ENCODE results near the gene TRMT44. TPM values are rescaled to one million over a fixed set of nuclear protein-coding genes. Genes with fewer than 3 reads are reported as not detected.

Gene TRMT44
- total and polyA plus RNA-seq, 2 of the 13 experiments (the other 11 are each of a cell fraction or from before 2014, with no cell fraction given) = 5.8 to 8.6 TPM

GRCh38 chr4:8440492-8441311 lies at the start of gene TRMT44, which contains the start of gene ACOX3 (continued):
- peak; percentile 34; the same call in 1 of the 2 replicates for TF ChIP-seq HNF1B (CRISPR knock-in tag; IDR thresholded peaks at IDR 0.05)
- no peak for TF ChIP-seq TBL1XR1 (IDR thresholded peaks at IDR 0.05; ENCODE audit: borderline replicate concordance, low read length, partially characterized antibody)
- 0 out of 2 replicates have a peak, but pooled peaks have one; percentile 35 for TF ChIP-seq ZNF451 (CRISPR knock-in tag; IDR thresholded peaks at IDR 0.05)
- peak; percentile 45; the same call in 1 of the 2 replicates for TF ChIP-seq UBTF (CRISPR knock-in tag; IDR thresholded peaks at IDR 0.05)
- TF ChIP-seq GATA4 (IDR thresholded peaks at IDR 0.05; ENCODE audit: borderline replicate concordance, low read depth) = 0 out of 2 replicates have a peak, but pooled peaks have one; percentile 55
- TF ChIP-seq TFDP2 (CRISPR knock-in tag; IDR thresholded peaks at IDR 0.05) = peak; percentile 64
- peak; percentile 29; the same call in 1 of the 2 replicates for TF ChIP-seq ARID5B (CRISPR knock-in tag; IDR thresholded peaks at IDR 0.05)
- TF ChIP-seq ZNF670 (CRISPR knock-in tag; IDR thresholded peaks at IDR 0.05; ENCODE audit: borderline replicate concordance) = no peak
- TF ChIP-seq ZNF703 (CRISPR knock-in tag; IDR thresholded peaks at IDR 0.05; ENCODE audit: borderline replicate concordance) = no peak
- 0 out of 2 replicates have a peak, but pooled peaks have one; percentile 80 for TF ChIP-seq ZNF230 (CRISPR knock-in tag; IDR thresholded peaks at IDR 0.05)
- TF ChIP-seq EED (CRISPR knock-in tag; IDR thresholded peaks at IDR 0.05) = no peak; the same call in 1 of the 2 replicates
- peak; percentile 93 for TF ChIP-seq THAP9 (CRISPR knock-in tag; IDR thresholded peaks at IDR 0.05; ENCODE audit: borderline replicate concordance)
- TF ChIP-seq IKZF5 (CRISPR knock-in tag; IDR thresholded peaks at IDR 0.05) = peak; percentile 57; the same call in 1 of the 2 replicates
